HCT116 (cell line): ENCODE measurements around the gene OVOL2.

Experiments used
- POLR2AphosphoS5 ChIP-seq: IDR thresholded peaks from 2 replicates; pipeline ENCODE4 v1.6.1; 2011; ENCODE audit warnings: mild to moderate bottlenecking, low read depth, low read length, moderate library complexity
- SRF ChIP-seq: IDR thresholded peaks from 2 replicates; pipeline ENCODE4 v1.6.1; 2012; ENCODE audit warnings: low read depth
- TF ChIP-seq, protein P1 (sequence below), 3 experiments: fragments of 200-600 bp in 1 of 3; sonication (generic) in 1 of 3; IDR thresholded peaks in 2 of 3; conservative IDR thresholded peaks in 1 of 3; 2 replicates each; pipeline ENCODE4 v1.5.1; 2012 to 2017; ENCODE audit warnings: low read depth in 2 of 3, low read length in 2 of 3, antibody characterized with exemption in 1 of 3, borderline replicate concordance in 1 of 3, control low read depth in 1 of 3, mild to moderate bottlenecking in 1 of 3, mixed read lengths in 1 of 3, mixed run types in 1 of 3, moderate library complexity in 1 of 3; ENCODE audit not compliant: insufficient read depth in 1 of 3

DNA sequence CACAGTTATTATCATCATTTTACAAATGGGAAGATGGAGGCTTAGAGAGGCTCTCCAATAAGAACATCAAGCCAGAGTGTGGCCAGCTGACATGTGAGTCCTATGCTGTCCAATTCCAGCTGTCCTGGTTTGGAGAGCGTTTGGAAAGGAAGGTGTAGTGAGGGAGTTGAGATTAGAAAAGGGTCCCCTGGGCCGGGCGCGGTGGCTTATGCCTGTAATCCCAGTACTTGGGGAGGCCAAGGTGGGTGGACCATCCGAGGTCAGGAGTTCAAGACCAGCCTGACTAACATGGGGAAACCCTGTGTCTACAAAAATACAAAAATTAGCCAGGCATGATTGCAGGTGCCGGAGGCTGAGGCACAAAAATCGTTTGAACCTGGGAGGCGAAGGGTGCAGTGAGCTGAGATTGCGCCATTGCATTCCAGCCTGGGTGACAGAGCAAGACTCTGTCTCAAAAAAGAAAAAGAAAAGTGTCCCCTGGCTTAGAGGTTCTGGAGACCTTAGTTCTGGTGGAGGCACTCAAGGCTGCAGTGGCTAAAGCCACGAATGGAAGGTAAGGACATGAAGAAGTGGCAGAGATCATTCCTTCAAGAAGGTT, 22.1 kb upstream of the OVOL2 start:
- TF ChIP-seq, protein P1, sequence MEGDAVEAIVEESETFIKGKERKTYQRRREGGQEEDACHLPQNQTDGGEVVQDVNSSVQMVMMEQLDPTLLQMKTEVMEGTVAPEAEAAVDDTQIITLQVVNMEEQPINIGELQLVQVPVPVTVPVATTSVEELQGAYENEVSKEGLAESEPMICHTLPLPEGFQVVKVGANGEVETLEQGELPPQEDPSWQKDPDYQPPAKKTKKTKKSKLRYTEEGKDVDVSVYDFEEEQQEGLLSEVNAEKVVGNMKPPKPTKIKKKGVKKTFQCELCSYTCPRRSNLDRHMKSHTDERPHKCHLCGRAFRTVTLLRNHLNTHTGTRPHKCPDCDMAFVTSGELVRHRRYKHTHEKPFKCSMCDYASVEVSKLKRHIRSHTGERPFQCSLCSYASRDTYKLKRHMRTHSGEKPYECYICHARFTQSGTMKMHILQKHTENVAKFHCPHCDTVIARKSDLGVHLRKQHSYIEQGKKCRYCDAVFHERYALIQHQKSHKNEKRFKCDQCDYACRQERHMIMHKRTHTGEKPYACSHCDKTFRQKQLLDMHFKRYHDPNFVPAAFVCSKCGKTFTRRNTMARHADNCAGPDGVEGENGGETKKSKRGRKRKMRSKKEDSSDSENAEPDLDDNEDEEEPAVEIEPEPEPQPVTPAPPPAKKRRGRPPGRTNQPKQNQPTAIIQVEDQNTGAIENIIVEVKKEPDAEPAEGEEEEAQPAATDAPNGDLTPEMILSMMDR (IDR thresholded peaks at IDR 0.05 in 2 of 3, conservative IDR thresholded peaks at IDR 0.05 in 1 of 3; ENCODE audit: borderline replicate concordance in 1 of 3, insufficient read depth in 1 of 3, low read depth in 2 of 3, low read length in 2 of 3), result no peak
- no peak for TF ChIP-seq POLR2AphosphoS5
- TF ChIP-seq SRF, result no peak
